Transverse colon (tissue), 3 donors: ENCODE data around the gene CD7.
A peak's percentile ranks its signal among the peaks of the same experiment; 100 is the strongest.

ENCODE experiments used
- CTCF ChIP-seq, 5 experiments: fragments of 200-600 bp in 3 of 5; fragments of 450-650 bp in 2 of 5; sonication (generic) in 3 of 5; IDR thresholded peaks; 1 replicate in 2 of 5; 2 replicates in 3 of 5; pipeline ENCODE4 v1.5.1; 2016 to 2017; ENCODE audit warnings: antibody characterized with exemption in 5 of 5, inconsistent platforms in 3 of 5, mild to moderate bottlenecking in 2 of 5, moderate library complexity in 1 of 5
- POLR2A ChIP-seq: fragments of 450-650 bp; IDR thresholded peaks from one replicate; pipeline ENCODE4 v1.6.1; 2016; ENCODE audit warnings: antibody characterized with exemption, mild to moderate bottlenecking, moderate library complexity

DNA sequence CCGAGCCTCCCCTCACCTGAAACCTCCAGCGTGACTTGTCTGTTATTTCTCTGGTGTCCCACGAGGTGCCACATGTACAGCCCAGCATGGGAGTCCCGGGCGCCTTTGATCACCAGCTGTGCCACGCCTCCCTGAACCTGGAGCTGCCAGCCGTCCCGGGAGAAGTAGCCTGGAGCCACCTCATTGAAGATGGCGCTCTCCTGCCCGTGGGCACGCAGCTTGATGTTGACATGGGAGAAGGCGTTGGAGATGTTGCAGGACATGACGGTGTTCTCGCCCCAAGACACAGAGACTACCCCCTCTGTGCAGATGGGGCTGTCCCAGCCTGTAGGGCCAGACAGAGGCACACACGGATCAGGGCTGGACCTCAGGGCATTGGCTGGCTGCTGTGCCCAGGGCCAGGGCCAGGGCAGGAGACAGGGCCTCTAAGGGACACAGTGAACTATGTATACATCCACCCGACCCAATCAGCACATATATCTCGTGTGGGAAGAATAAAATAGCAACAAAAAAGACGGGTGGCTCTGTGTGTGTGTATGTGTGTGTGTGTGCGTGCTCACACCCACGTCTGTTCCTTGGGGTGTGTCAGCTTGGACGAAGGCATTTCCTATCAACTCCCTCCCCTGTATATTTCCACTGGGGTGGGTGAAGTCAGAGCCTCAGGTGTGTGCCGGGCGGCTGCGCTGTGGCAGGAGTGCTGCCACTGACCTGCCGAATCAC, 7.3 kb upstream of the CD7 start:
- TF ChIP-seq CTCF (IDR thresholded peaks at IDR 0.05) (no peak), POLR2A (peak; percentile 9)
